D341Med (cell line): Measurements from ENCODE around the gene RPL34.
"Not testable (repeated sequence)": the region's sequence is repeated elsewhere in the genome, so short reads cannot be mapped to it uniquely, and the experiment has no call there.

Experiments
- DNase-seq: peaks from one replicate; pipeline ENCODE4 v3.0.0; 2012; ENCODE audit warnings: low spot score

RPL34 gene

DNA sequence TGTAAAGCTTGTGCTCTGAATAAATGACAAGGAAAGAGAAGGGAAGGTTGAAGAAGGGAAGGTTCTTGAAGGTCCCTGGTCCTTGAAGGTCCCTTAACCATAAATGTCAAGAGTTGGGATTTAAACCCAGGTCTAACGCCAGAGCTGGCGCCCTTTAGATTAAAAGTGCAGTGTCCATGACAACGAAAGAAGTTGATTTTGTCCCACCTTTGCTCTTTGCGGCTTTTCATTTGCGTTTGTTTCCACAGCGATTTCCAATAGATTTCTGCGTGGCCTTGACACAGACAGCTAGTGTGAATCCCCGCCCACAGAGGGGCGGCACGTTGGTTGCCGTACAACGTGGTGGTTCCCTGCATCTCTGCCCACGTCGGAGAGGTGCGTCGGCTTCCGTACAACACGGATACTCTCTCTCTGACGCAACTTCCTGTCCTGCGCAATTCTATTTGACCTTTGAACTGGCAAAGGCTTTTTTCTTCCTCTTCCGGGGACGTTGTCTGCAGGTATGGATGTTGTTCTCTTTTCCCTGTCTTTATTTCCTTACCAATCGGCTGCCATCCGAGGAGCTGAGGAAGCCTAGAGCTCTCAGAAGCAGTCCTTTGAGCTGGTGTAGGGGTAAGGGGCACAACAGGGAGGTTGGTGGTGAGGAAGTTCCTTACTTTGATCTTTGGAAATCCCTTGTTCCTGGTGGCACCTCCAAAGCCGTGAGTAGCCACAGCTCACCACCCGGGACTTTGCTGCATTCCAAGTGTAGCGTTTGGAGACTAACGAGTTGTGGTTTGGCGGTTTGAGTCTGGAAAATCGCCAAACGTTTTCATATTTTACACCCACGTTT, at the start of gene RPL34:
Gene RPL34 (plus strand): TSS at position 476 of the 832 bp plus-strand sequence. CDS start 1,384 bp downstream, outside the sequence.
- peak; percentile 94 for DNase-seq

DNA sequence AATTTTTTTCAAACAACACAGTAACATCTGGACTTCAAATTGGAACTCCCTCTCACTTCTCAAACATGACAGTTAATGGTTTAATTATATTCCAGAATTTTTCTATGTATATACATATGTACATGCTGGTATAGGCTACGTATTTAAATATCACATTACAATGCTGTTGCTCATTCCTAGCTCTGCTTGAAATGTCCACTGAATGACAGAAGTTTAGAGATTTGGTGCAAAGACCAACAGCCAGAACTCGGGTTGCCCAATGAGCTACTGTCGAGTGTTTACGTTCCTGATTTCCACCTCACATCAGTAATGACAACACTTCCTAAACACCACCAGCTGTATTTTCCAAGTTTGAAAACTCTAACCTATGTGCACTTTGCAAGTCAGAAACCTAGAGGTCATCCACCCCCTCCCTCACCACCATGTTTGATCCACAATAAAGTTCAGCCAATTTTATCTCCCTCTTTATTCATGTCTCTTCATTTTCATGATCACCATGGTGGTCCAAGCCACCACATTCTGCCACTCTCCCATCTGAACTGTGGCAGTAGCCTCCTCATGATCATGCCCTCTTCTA, 49.3 kb upstream of the RPL34 start:
- no peak for DNase-seq

DNA sequence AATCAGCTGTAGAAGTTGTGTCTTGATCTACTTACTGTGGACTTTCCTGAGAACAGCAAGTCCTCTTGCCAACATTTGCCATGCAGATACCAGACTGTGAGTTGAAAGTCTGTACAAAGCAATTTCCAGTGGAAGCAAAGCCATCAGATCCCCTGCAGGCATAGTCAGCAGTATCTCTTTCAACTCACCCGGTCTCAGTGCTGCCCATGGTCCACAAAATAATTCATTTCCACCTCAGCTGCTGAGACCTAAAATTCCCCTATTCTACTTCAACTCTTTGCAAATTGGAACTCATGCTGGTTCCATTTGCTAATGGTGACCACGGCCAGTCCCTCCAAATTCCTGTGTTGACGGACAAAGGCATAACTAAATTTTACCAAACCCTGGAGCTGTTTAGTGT, 46.0 kb upstream of the RPL34 start:
- DNase-seq: no peak

DNA sequence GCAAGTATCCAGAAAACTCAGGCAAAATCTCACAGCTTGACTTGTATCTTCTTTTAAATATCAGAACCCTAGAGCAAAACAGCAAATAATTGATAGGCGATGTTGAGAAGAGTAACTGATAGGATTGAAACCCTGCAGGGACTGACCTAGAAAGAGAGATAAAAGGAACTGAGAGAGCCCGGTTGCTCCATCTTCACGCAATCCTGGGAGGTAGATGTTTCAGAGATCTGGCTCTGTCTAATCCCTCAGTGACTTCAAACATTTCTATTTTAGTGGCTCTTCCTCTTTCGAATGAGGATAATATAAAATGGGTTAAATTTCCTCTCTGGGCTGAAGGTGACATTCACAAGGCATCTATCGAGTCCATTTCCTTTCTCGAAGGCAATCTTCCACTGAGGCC, 39.3 kb upstream of the RPL34 start:
- no peak for DNase-seq

DNA sequence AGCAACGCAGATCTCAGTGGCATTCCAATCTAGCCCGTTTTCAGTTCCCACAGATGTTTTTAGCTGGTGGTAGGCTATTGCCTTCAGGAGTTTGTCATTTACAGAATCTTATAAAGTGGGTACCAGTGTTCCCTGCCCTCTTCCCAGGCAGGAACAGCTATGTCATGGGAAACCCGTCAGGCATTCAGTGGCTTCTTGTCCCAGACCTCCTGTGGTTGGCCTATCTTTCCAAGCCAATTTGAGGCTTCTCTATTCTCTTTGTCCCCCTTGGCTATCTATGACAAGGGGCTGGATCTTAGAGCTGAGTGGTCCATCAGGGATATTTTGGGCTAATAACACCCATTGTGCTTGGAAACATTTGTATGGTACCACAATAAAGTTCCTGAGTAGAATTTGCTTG, 33.6 kb upstream of the RPL34 start:
- no peak for DNase-seq

DNA sequence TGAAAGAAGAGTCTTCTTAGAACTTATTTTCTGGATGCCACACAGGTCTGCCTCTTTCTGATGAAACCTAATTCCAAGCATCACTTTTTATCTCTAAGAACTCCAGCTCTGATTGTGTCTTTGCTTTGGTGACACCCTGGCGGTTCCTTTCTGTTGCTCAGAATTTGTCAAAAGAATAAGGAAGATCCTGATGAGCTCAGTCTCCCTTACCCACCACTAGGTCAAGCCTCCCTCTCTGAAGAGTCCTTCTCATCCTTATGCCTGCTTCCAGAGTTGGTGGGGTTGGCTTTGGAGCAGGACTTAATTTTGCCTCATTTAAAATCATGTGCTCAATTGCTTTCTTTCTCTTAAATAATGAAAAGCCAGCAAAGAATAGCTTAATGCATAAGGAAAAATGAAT, 31.5 kb upstream of the RPL34 start:
- no peak for DNase-seq

DNA sequence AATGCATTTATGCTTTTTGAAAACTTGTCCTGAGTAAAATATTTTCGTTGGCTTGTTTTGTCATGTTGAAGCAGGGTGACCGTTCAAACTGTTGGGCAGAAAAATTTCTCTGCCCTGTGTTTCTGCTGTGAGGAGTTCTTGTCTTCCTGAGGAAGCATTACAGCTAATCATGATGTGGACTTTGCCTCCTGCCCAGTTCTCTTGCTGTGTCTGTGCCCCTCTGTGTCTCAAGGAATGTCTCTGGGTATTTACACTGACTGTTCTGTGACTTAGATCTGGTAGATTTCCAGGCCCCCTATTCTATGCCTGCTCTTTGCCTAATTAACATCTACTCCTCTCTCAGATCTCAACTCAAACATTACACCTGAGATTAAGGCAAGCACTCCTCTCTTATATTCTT, 30.4 kb upstream of the RPL34 start:
- DNase-seq: no peak

DNA sequence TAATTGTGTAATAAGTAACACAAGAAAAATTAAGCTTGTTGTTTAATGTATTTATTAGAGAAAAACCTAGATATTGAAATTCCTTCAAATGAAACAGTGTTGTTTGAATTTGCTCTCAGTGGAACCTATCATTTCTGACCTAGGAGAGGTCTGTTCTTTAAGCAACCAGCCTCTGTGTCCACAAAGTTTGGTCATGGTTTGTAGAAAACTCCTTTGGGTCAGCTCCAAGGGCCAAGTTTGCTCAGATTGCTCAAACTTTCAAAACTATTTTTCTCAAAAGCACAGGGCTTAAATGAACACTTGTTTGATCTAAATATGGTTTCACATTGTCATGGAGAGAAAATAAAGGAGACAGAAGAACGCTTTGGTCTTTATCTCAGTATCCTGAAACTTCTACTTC, 29.6 kb upstream of the RPL34 start:
- DNase-seq: no peak

DNA sequence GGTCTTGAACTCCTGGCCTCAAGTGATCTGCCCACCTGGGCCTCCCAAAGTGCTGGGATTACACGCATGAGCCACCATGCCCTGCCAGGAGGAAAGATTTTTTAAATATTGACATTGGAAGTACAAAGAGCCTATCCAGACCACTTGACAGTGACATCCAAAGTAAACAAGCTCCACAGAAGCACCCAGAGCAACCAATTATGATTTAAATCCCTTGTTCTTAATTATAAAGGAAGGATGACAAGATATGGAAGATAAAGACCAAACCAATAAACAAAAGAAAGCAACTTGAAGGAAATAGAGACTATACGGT, 27.7 kb upstream of the RPL34 start:
- no peak for DNase-seq

DNA sequence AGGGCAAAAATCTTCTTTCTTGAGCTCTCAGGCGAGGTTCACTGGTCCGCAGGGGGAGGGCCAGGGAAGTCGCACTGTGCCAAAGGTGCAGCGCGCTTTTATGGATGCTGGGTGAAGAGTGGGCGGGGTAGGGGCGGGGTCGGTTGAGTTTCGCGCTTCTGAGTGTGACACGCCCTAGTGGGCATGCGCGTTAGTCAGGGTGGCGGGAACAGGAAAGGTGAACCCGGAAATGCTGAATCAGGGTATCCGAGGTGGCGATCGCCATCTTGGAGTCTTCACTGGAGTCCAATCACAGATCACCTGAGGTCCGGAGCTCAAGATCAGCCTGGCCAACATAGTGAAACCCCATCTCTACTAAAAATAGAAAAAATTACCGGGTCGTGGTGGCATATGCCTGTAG, 26.1 kb upstream of the RPL34 start:
- DNase-seq: not testable (repeated sequence)

DNA sequence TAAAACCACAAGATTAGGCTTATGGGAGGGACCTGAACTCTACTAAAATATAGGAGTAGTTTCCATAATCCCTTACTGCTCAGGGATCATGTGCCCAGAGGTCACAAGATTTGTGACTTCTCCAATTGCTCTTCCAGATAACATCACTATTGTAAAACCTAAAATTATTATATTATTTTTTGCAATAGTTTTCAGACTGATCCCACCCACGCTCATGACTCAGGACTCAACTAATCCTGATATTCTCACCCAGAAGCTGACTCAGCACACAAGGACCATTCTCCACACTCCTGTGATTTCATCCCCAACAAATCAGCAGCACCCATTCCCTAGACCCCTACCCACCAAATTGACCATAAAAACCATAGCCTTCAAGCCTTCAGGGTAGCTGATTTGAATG, 24.0 kb upstream of the RPL34 start:
- DNase-seq: no peak

DNA sequence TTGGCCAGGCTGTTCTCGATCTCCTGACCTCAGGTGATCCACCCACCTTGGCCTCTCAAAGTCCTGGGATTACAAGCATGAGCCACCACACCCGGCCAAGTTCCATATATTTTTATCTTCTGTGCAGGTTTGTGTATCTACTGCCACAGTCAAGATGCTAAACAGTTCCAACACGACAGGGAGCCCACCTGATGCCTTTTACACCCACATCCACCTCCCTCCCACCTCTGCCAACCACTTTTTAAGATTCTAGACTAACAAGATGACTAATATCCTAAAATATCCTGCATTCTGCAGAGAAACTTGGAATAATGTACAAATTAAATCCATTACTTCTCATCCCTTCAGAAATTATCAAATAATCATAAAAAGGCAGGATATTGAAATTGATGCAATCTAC, 19.3 kb upstream of the RPL34 start:
- DNase-seq: no peak

DNA sequence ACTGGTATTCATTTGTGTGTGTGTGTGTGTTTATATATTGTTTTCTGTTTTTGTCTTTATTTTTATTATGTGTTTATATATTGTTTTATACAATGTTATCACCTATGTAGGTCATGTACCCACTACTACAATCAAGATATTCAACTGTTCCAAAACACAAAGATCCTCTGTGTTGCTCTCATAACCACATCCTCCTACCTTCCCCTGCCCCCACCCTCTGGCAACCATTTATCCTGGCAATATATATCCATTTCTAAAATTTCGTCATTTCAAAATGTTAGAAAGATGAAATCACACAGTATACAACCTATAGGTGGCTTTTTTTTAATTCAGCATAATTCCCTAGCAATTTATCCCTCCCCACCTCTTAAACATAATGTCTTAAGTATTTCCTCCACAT, 18.8 kb upstream of the RPL34 start:
- DNase-seq: no peak

DNA sequence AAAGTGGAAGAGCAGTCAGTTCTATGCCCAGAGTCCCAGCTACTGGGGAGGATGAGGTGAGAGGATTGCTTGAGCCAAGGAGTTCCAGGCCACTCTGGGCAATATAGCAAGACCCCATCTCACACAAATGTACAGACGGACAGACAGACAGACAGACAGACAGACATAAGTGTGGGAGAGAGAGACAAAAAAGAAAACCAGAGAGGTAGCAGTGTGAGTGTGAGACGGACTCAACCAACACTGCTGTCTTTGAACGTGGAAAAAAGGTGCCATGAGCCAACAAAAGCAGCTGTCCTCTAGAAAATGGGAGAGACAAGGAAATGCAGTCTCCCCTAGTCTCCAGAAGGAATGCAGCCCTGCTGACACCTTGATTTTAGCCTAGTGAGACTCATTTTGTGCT, 18.2 kb upstream of the RPL34 start:
- DNase-seq: no peak

DNA sequence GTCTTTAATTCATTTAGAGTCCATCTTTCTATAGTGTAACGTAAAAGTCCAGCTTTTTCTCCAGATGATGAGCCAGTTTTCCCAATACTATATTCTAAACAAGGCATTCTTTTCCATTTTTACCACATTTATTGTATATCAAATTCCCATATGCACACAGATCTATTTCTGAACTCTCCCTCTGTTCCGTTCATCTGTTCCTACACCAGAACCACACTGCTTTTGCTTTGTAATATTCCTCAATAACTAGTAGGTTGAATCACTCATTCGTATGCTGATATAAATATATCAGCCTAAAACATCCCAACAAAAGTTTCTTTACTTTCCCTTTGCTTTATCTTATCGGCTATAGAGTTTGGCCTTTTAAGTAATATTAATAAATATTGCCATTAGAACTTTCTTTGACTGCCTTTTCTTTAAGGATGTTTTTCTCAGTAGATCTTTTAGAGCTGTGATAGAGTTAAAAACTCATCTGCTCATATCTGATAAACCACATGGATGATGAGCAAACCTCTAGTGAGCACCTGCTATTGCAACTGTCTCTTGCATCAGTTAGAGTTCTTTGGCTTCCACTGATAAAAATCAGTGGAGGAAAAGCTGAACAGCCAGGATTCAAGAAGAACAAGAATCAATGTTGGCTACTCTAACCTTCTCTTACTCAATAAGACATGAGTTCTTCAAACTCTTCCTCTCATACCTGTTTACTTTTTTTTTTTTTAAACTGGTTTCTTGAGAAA, 13.1 kb upstream of the RPL34 start:
- DNase-seq: no peak

DNA sequence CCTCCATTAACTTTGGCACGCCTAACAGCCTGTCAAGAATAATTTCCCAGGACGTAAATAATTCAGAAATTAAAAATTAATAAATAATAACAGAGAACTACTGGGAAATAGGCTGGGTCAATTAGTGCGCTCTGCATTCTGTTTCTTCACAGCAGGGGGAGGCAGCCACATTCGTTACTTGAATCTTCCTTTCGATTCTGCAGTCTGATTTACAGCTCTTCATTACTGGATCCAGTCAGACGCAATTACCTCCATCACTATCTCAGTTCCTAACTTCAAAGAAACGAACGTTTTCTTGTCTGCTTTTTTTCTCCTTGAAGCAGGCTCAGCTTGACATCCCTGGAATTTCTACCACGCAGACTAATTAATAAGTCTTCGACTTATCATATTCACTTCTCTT, 9.0 kb upstream of the RPL34 start:
- DNase-seq: no peak

DNA sequence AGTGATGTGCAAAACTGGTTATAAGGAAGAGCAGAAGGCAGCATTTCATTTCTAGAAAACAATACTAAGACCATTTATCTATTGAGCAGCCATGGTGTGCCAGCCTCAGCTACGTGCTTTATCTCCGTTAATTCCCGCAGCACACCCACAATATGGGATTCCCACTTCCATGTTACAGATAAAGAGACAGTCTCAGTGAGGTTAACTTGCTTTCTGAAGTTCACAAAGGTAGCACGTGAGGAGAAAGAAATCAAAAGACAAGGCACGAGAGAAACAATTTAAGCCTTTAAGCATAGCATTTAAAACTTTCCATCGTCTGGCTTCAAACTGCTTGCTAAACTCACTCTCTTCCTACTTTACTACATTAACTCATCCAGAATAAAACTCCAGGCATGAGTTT, 8.0 kb upstream of the RPL34 start:
- no peak for DNase-seq

DNA sequence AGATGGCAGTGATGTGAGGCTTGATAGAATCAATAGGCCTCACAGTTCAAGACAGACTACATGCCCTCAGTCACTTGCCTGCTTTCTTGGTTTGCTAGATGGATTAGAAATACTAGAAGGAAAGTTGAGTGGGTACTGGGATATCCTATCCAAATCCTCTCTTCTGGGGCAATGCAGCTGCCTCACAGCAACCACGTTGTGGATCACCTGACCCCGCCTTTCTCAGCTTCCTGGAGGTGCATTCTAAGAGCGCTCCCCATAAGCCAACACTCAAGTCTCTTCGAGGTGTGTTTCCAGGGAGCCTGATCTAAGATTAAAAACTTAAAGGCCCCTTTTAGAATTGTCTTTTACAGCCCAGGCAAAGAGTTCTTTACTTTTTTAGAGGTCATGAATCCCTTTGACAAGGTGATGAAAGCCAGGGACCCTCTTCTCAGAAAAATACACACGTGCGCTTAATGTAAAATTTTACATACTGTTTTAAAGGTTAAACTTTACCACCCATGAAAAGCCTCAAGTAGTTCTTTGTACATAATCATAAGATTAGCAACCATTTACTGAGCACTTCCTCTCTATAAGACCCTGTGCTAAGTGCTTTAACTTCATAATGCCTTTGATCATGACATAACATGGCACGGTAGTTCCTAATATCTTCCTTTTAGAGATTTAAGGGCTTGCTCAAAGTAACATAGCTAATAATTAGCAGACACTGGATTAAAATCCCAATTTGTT, 840 bp upstream of the RPL34 start:
- DNase-seq: no peak

DNA sequence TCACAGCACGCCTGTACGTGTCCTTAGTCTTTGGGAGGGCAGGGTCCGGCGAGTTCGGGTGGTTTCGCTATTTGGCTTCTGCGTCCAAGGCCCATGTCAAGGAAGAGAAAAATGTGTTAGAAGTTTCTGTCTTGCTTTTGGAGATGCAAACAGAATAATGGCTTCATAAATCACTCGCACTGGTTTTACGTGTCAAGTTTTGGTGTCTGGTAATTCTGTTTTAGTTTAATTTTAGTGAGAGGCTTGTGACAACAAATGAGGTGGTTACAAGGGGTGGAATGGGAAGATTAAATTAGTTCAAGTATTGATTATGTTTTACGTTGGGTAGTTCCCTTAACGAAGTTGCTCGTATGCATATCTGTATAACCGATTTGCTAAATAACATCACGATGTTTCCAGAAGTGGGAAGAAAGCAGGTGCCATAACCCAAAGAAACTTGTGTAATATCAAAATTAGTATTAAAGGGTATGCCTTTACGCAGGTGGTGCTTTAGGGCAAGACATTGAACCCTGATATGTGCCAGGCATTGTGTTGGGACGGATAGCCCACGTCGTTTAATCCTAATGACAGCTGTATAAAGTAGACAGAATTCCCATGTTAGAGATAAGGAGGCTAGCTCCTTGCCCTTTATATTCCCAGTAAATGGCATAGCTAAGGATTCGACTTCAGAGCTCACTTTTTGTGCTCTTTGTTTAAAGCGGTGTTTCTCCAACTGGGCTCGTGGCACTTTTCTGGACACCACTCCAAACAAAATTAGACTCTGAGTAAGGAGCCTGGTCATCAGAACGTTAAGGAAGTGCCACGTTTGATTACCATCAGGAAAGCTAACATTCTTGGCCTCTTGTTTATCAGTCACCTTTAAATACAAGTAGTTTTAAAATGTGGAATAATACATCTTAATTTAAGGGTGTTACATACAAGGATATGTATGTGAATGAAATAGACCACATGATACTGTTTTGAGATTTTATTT, 843 bp downstream of the RPL34 start:
- DNase-seq: no peak

DNA sequence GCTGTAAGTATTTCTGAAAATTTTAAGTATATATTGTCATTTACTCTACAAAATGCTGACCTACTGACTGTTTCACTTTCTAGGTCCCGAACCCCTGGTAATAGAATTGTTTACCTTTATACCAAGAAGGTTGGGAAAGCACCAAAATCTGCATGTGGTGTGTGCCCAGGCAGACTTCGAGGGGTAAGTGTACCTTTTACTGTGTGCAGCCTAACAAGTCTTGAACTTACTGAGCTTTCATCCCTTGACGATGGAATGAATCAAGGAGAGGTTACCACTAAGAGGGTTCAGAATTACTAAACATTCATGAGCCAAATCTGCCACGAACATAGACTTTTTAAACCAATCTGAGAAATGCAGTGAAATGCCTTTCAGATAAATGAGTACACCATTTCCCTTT, 1.6 kb downstream of the RPL34 start:
- no peak for DNase-seq

DNA sequence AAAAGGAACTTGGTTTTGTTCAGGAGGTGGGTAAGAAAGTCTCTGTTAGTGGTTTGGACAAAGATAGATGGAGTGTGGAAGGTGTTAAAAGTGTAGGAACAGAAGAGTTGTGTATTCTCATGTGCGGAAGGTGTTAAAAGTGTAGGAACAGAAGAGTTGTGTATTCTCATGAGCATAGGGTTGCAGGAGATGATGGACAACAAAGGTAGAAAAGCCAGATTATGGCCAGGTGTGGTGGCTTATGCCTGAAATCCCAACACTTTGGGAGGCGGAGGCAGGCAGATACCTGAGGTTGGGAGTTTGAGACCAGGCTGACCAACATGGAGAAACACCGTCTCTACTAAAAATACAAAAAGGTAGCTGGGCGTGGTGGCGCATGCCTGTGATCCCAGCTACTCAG, 2.5 kb downstream of the RPL34 start:
- no peak for DNase-seq
